ENCODE results near the gene NEB. TPM values are rescaled to one million over a fixed set of nuclear protein-coding genes. Genes with fewer than 3 reads are reported as not detected.

NEB gene
- total and polyA plus RNA-seq, 9 donors, result 0.18 to 1.8 (median 0.26) TPM

GRCh38 chr2:151634736-151635467 is 99.4 kb downstream of the NEB start:
- H3K4me1 ChIP-seq (ENCODE audit: insufficient read depth), result no peaks in the 10 kb centered on the region
- H3K9me3 ChIP-seq, result no peaks in the 10 kb centered on the region
- TF ChIP-seq CTCF (IDR thresholded peaks at IDR 0.05), result no peak
- TF ChIP-seq POLR2A (IDR thresholded peaks at IDR 0.05), result no peak
- TF ChIP-seq EP300 (IDR thresholded peaks at IDR 0.05), result no peak
- no peak overlapping the region for H3K4me3 ChIP-seq
- no peak overlapping the region for H3K27ac ChIP-seq
- 94 to 97% (median 97%) methylated on average over 4 of the region's 4 CpGs for WGBS, 3 donors
- no peaks in the 10 kb centered on the region for H3K27me3 ChIP-seq
- intact Hi-C loops (cut with DNase I), result no loop called here
- no peaks in the 10 kb centered on the region for H3K36me3 ChIP-seq
- DNase-seq, result no peak

DNA sequence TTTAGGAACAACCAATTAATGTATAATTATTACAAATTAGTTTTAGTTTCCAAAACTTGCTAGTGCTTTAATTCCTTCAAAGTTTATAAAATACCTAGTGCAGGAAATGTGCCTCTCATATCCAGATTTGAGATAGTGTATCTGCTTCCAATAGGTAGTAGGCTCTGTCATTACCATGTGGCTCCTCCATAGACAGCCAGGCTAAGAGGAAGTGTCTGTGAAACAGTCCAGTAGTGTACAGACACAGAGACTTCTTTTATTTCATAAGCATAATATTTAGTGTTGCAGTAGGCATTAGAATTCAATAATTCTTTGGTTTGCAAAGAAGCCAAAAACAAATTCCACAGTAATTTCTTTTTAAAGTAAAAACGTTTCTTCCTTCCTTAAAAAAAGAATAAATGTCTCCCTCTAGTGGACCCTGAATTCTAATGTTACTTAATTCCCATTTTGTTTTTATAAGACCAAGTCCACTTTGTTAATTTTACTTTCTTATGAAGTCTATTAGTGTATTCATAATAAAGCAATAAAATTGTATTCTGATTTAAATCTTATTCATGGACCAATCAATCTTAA is 101.2 kb downstream of the NEB start:
- H3K27me3 ChIP-seq, result no peaks in the 10 kb centered on the region
- DNase-seq, result no peak
- WGBS, 3 donors, result 4 to 10% (median 8%) methylated on average over 1 of the region's 1 CpG
- TF ChIP-seq EP300 (IDR thresholded peaks at IDR 0.05) (no peak), POLR2A (IDR thresholded peaks at IDR 0.05) (no peak), CTCF (IDR thresholded peaks at IDR 0.05) (no peak)
- no peaks in the 10 kb centered on the region for H3K4me1 ChIP-seq (ENCODE audit: insufficient read depth)
- H3K4me3 ChIP-seq, result no peak overlapping the region
- intact Hi-C loops (cut with DNase I), result no loop called here
- no peaks in the 10 kb centered on the region for H3K9me3 ChIP-seq
- H3K36me3 ChIP-seq, result no peaks in the 10 kb centered on the region
- no peak overlapping the region for H3K27ac ChIP-seq

- H3K27ac ChIP-seq, result no peak overlapping the region
- no peaks in the 10 kb centered on the region for H3K27me3 ChIP-seq
- no peak for DNase-seq
- no peaks in the 10 kb centered on the region for H3K9me3 ChIP-seq
- WGBS, 3 donors, result 60 to 79% (median 68%) methylated on average over 1 of the region's 1 CpG
- intact Hi-C loops (cut with DNase I), result no loop called here
- no peaks in the 10 kb centered on the region for H3K36me3 ChIP-seq
- H3K4me1 ChIP-seq (ENCODE audit: insufficient read depth), result no peaks in the 10 kb centered on the region
- no peak for TF ChIP-seq EP300 (IDR thresholded peaks at IDR 0.05)
- TF ChIP-seq POLR2A (IDR thresholded peaks at IDR 0.05), result no peak
- no peak for TF ChIP-seq CTCF (IDR thresholded peaks at IDR 0.05)
- no peak overlapping the region for H3K4me3 ChIP-seq
Measured at GRCh38 chr2:151630372-151630771, 103.9 kb downstream of the NEB start.

- WGBS, 3 donors, result 90 to 94% (median 92%) methylated on average over 6 of the region's 6 CpGs
- intact Hi-C loops (cut with DNase I), result no loop called here
- Histone ChIP-seq H3K4me3 (no peak overlapping the region), H3K36me3 (no peaks in the 10 kb centered on the region), H3K27me3 (no peaks in the 10 kb centered on the region), H3K9me3 (no peaks in the 10 kb centered on the region), H3K27ac (no peak overlapping the region), H3K4me1 (ENCODE audit: insufficient read depth) (no peaks in the 10 kb centered on the region)
- TF ChIP-seq POLR2A (IDR thresholded peaks at IDR 0.05), result no peak
- DNase-seq, result no peak
Measured at GRCh38 chr2:151627353-151627752, 106.9 kb downstream of the NEB start.

DNA sequence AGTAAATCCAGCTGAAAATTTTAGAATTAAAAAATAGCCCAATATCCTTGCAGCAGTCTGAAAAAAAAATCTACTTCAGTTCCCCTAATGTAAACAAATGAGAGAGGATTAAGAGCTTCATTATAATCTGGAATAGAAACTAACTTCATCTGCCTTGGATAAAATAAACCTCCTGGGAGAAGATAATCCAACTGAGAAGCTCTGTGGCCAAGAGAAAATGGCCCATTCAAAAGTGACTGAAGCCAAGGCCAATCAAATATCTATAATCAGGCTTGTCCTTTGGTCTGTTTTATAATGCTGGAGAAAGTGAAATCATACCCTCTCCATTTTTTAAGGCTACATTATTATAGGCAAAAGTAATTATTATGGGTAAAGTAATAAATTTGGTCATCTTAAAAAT is 110.0 kb downstream of the NEB start:
- Histone ChIP-seq H3K36me3 (no peaks in the 10 kb centered on the region), H3K4me1 (ENCODE audit: insufficient read depth) (no peaks in the 10 kb centered on the region), H3K27me3 (no peaks in the 10 kb centered on the region), H3K27ac (no peak overlapping the region), H3K9me3 (no peaks in the 10 kb centered on the region), H3K4me3 (no peak overlapping the region)
- no peak for DNase-seq
- intact Hi-C loops (cut with DNase I), result no loop called here
- no peak for TF ChIP-seq EP300 (IDR thresholded peaks at IDR 0.05)
- no peak for TF ChIP-seq POLR2A (IDR thresholded peaks at IDR 0.05)
- no peak for TF ChIP-seq CTCF (IDR thresholded peaks at IDR 0.05)
